ENCODE data around the gene ZNF668. TPM values are rescaled to one million over a fixed set of nuclear protein-coding genes. Genes with fewer than 3 reads are reported as not detected.
A peak's percentile ranks its signal among the peaks of the same experiment; 100 is the strongest.
"Not testable (repeated sequence)": the region's sequence is repeated elsewhere in the genome, so short reads cannot be mapped to it uniquely, and the experiment has no call there.

ZNF668 gene
- total RNA-seq, 1 donor from 2014 or later, result 12.7 TPM

GRCh38 chr16:31108794-31109558, 34.9 kb upstream of the ZNF668 start:
- Mint-ChIP-seq H3K4me1 (ENCODE audit: low read depth) (peaks cover 21% of the 10 kb centered on the region), H3K27me3 (ENCODE audit: low read depth) (no peaks in the 10 kb centered on the region), H3K9me3 (no peaks in the 10 kb centered on the region), H3K36me3 (ENCODE audit: low read depth) (peaks cover 38% of the 10 kb centered on the region), H3K4me3 (ENCODE audit: low read depth) (peak overlapping the region; percentile 84), H3K27ac (no peak overlapping the region)
- no peak for DNase-seq (ENCODE audit: low spot score)
- intact Hi-C loops (cut with micrococcal nuclease), result loop anchor here (2.0 to 10.0 kb wide), 6 partner anchors 14 to 766 kb away; partner anchors contain the start of genes ARMC5, SRCAP, VKORC1 and ZNF267

DNA sequence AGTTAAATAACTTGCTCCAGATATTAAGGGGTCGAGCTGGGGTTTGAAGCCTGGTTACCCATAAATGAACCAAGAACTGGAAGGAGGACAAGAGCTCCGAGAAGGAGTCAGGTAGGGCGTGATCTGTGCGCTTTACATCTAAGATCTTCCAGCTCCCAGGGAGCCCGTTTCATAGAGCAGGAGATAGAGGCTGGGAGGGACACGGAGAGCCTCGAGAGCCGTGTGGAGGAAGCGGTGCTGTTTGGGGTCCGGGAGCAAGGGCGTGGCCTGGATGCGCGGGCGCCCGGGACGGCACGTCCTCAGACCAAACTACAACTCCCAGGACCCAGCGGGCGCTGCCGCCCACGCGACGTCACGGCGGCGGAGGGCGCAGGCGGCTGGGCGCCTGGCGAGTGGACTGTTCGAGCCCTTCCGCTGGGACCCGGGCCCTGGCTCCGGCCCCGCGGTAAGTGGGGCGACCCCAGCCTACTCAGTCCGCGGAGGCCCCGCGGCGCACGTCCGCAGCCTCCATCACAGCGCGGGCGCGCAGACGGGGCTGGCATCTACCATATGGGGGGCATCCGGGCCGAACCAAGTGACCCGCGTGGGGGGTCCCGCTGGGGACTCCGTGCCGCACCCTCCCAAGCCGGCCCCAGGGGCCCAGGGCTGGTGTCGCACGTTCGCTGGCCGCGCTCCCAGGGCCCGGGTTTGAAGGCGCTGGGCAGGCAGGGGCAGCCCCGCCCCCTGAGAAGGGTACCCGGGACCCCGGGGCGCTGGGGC, 34.2 kb upstream of the ZNF668 start, which contains the start of gene BCKDK:
Gene BCKDK (plus strand): TSS at position 352 of the 759 bp plus-strand sequence. CDS start 838 bp downstream, outside the sequence.
- intact Hi-C loops (cut with micrococcal nuclease), result loop anchor here (2.0 to 10.0 kb wide), 6 partner anchors 13 to 767 kb away; partner anchors contain the start of genes ARMC5, SRCAP, VKORC1 and ZNF267
- H3K27ac Mint-ChIP-seq, result peak within 1 kb of the TSS; percentile 91
- H3K27me3 Mint-ChIP-seq (ENCODE audit: low read depth), result no peaks in the 10 kb centered on the region
- peak; percentile 65 for DNase-seq (ENCODE audit: low spot score)
- H3K36me3 Mint-ChIP-seq (ENCODE audit: low read depth), result peaks cover 38% of the 10 kb centered on the region
- H3K9me3 Mint-ChIP-seq, result no peaks in the 10 kb centered on the region
- H3K4me3 Mint-ChIP-seq (ENCODE audit: low read depth), result peak within 1 kb of the TSS; percentile 85
- H3K4me1 Mint-ChIP-seq (ENCODE audit: low read depth), result peaks cover 18% of the 10 kb centered on the region

DNA sequence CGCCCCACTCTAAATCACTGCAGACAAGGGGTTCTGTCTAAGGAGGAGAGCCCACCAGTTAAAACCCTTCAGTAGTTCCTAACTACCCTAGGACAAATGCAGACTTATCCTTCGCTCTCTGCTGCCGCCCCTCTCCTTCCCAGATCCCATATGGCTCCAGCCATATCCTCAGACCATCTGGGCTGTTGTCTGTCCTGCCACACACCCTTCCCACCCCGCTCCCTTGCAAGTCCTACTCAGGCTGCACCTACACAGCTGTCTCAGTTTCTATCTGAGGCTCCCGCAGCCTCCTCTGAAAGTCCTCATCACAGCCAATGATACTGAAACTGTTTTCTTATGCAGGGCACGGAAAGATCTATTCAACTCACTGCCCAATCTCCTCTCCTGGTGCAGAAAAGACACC, 33.4 kb upstream of the ZNF668 start:
- peaks cover 18% of the 10 kb centered on the region for H3K4me1 Mint-ChIP-seq (ENCODE audit: low read depth)
- H3K4me3 Mint-ChIP-seq (ENCODE audit: low read depth), result peak overlapping the region; percentile 85
- H3K27me3 Mint-ChIP-seq (ENCODE audit: low read depth), result no peaks in the 10 kb centered on the region
- H3K36me3 Mint-ChIP-seq (ENCODE audit: low read depth), result peaks cover 34% of the 10 kb centered on the region
- peak overlapping the region; percentile 91 for H3K27ac Mint-ChIP-seq
- no peaks in the 10 kb centered on the region for H3K9me3 Mint-ChIP-seq
- intact Hi-C loops (cut with micrococcal nuclease), result loop anchor here (5.0 to 10.0 kb wide), 4 partner anchors 35 to 767 kb away; partner anchors contain the start of genes ARMC5, SRCAP, ZNF267 and ZNF646
- no peak for DNase-seq (ENCODE audit: low spot score)

DNA sequence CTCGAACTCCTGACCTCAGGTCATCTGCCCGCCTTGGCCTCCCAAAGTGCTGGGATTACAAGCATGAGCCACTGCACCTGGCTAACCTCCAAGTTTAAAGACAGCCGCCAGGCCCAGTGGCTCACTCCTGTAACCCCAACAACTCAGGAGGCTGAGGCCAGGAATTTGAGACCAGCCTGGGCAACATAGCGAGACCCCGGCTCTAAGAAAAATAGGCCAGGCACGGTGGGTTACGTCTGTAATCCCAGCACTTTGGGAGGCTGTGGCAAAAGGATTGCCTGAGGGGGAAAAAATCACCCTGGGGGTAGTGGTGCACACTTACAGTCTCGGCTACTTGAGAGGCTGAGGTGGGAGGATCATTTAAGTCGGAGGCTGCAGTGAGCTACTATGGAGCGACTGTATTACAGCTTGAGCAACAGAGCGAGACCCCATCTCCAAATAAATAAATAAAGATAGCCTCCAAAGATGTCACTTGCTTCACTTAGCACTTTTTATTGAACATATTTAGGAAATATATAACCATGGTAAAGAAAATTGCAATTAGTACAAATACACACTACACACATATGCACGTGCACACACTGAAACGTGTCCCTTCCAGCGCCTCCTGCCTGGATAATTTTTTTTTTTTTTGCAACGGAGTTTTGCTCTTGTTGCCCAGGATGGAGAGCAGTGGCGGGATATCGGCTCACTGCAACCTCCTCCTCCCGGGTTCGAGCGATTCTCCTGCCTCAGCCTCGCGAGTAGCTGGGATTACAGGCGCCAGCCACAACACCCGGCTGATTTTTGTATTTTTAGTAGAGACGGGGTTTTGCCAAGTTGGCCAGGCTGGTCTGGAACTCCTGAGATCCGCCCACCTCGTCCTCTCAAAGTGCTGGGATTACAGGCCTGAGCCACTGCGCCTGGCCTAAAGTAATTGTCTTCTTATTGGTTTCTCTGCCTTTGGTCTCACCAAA, 32.7 kb upstream of the ZNF668 start:
- H3K9me3 Mint-ChIP-seq, result no peaks in the 10 kb centered on the region
- H3K4me3 Mint-ChIP-seq (ENCODE audit: low read depth), result peak overlapping the region; percentile 85
- intact Hi-C loops (cut with micrococcal nuclease), result loop anchor here (5.0 to 10.0 kb wide), 4 partner anchors 34 to 768 kb away; partner anchors contain the start of genes ARMC5, SRCAP, ZNF267 and ZNF646
- peak overlapping the region; percentile 91 for H3K27ac Mint-ChIP-seq
- DNase-seq (ENCODE audit: low spot score), result no peak
- H3K36me3 Mint-ChIP-seq (ENCODE audit: low read depth), result peaks cover 27% of the 10 kb centered on the region
- peaks cover 18% of the 10 kb centered on the region for H3K4me1 Mint-ChIP-seq (ENCODE audit: low read depth)
- H3K27me3 Mint-ChIP-seq (ENCODE audit: low read depth), result no peaks in the 10 kb centered on the region

DNA sequence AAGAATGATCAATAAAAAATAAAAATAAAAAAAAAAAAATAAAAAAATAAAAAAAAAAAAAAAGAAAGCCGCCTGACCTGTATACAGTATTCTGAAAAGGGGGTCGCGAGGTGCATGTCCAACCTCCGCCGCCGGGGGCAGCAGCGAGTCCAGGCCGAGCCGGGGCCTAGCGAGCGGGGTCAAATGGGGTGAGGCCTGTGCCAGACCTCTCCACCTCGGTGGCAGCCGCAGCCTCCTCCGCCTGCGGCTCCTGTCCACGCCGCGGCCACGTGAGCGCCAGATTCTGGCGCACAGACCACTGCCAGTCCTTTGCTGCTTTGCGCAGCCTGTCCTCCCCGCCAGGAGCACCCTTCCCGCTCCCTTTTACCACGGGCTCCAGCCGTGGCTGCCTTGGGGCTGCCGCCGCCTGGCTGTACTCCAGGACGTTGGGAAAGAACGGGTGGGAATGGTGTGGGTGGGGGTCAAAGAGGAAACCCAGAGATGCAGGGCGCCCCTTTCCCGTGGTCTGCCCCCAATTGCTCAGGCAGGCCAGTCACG, 31.7 kb upstream of the ZNF668 start:
- intact Hi-C loops (cut with micrococcal nuclease), result loop anchor here (5.0 to 10.0 kb wide), 4 partner anchors 33 to 769 kb away; partner anchors contain the start of genes ARMC5, SRCAP, ZNF267 and ZNF646
- Mint-ChIP-seq H3K36me3 (ENCODE audit: low read depth) (peaks cover 17% of the 10 kb centered on the region), H3K27ac (peak overlapping the region; percentile 66), H3K4me1 (ENCODE audit: low read depth) (peaks cover 18% of the 10 kb centered on the region), H3K9me3 (no peaks in the 10 kb centered on the region), H3K4me3 (ENCODE audit: low read depth) (no peak overlapping the region), H3K27me3 (ENCODE audit: low read depth) (no peaks in the 10 kb centered on the region)
- DNase-seq (ENCODE audit: low spot score), result peak; percentile 72

DNA sequence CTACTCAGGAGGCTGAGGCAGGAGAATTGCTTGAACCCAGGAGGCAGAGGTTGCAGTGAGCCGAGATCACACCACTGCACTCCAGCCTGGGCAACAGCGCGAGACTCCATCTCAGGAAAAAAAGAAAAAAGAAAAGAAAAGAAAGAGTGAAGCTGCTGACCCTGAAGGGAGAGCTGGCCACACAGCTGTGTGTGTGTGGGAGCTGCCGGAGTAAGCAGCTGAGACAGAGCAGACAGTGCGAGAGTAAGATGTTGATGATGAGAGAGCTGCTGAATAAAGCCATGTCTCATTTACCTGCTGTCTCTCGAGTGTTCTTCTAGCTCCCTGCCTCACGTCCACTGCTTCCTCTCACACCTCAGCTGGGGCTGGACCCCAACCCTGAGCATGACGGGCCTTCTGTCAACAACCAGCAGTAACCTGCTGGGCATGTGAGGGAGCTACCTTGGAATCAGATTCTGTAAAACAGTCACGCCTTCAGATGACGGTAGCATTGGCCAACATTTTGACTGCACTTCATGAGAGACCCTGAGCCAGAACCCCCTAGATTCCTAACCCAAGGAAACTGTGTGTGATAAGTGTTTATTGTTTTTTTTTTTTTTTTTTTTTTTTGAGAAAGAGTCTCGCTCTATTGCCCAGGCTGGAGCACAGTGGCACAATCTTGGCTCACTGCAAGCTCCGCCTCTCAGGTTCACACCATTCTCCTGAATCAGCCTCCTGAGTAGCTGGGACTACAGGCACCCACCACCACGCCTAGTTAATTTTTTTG, 27.0 kb upstream of the ZNF668 start:
- H3K36me3 Mint-ChIP-seq (ENCODE audit: low read depth); H3K27me3 Mint-ChIP-seq (ENCODE audit: low read depth); DNase-seq (ENCODE audit: low spot score); H3K27ac Mint-ChIP-seq; H3K4me3 Mint-ChIP-seq (ENCODE audit: low read depth); H3K4me1 Mint-ChIP-seq (ENCODE audit: low read depth); H3K9me3 Mint-ChIP-seq: not testable (repeated sequence)
- intact Hi-C loops (cut with micrococcal nuclease), result loop anchor here (10.0 kb wide), 2 partner anchors 406 to 774 kb away; partner anchors contain the start of genes SRCAP and ZNF267

- Mint-ChIP-seq H3K27ac (no peak overlapping the region), H3K4me1 (ENCODE audit: low read depth) (peaks cover 7% of the 10 kb centered on the region), H3K9me3 (no peaks in the 10 kb centered on the region), H3K36me3 (ENCODE audit: low read depth) (no peaks in the 10 kb centered on the region), H3K4me3 (ENCODE audit: low read depth) (no peak overlapping the region), H3K27me3 (ENCODE audit: low read depth) (no peaks in the 10 kb centered on the region)
- intact Hi-C loops (cut with micrococcal nuclease), result loop anchor here (10.0 kb wide), 2 partner anchors 405 to 775 kb away; partner anchors contain the start of genes SRCAP and ZNF267
- DNase-seq (ENCODE audit: low spot score), result no peak
These were observed 26.0 kb upstream of the ZNF668 start for GRCh38 chr16:31099860-31100638.

DNA sequence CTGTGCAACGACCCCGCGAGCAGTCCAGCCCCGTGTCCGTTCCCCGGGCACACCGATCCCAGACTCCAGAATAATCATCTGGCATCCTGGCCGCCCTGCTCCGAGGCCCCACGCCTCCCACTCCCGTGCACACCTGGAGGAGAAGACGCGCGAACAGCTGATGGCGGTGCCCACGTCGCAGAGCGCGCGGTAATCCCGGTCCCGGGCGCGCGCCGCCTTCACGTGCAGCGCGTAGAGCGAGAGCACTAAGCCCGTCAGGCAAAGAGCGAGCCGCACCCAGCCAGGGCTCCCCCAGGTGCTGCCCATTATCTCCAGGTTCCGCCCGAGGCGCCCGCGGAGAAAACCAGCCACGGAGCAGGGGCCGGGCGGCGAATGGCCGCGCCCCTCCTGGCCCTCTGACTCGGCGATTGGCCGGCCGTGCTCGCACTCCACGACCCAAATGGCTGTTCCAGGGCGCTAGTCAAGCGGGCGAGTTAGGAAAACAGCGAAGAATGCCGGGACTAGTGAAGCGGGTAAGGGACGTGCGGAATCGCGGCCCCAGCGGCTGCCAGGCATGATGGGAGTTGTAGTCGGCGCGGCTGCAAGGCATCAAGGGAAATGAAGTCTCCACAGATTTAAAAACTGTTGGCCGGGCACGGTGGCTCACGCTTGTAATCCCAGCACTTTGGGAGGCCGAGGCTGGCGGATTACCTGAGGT, 20.5 kb upstream of the ZNF668 start, which contains the start of gene VKORC1:
Gene VKORC1 (minus strand): TSS at position 374 of the 697 bp plus-strand sequence. CDS start 68 bp downstream, at position 306.
- H3K27me3 Mint-ChIP-seq (ENCODE audit: low read depth), result no peaks in the 10 kb centered on the region
- H3K4me1 Mint-ChIP-seq (ENCODE audit: low read depth), result peaks cover 20% of the 10 kb centered on the region
- H3K4me3 Mint-ChIP-seq (ENCODE audit: low read depth), result peak within 1 kb of the TSS; percentile 99
- intact Hi-C loops (cut with micrococcal nuclease), result loop anchor here (1.0 to 2.0 kb wide), 6 partner anchors 14 to 171 kb away; partner anchors contain the start of genes BCKDK, FBXL19, HSD3B7 and STX4
- peak; percentile 85 for DNase-seq (ENCODE audit: low spot score)
- peaks cover 22% of the 10 kb centered on the region for H3K36me3 Mint-ChIP-seq (ENCODE audit: low read depth)
- H3K27ac Mint-ChIP-seq, result peak within 1 kb of the TSS; percentile 83
- H3K9me3 Mint-ChIP-seq, result no peaks in the 10 kb centered on the region

- Mint-ChIP-seq H3K9me3 (no peaks in the 10 kb centered on the region), H3K4me3 (ENCODE audit: low read depth) (peak overlapping the region; percentile 99), H3K27me3 (ENCODE audit: low read depth) (no peaks in the 10 kb centered on the region), H3K36me3 (ENCODE audit: low read depth) (peaks cover 24% of the 10 kb centered on the region), H3K27ac (peak overlapping the region; percentile 83), H3K4me1 (ENCODE audit: low read depth) (peaks cover 20% of the 10 kb centered on the region)
- no peak for DNase-seq (ENCODE audit: low spot score)
- intact Hi-C loops (cut with micrococcal nuclease), result loop anchor here (1.0 to 2.0 kb wide), 6 partner anchors 15 to 171 kb away; partner anchors contain the start of genes BCKDK, FBXL19, HSD3B7 and STX4
These were observed 20.0 kb upstream of the ZNF668 start for GRCh38 chr16:31094088-31094423.

DNA sequence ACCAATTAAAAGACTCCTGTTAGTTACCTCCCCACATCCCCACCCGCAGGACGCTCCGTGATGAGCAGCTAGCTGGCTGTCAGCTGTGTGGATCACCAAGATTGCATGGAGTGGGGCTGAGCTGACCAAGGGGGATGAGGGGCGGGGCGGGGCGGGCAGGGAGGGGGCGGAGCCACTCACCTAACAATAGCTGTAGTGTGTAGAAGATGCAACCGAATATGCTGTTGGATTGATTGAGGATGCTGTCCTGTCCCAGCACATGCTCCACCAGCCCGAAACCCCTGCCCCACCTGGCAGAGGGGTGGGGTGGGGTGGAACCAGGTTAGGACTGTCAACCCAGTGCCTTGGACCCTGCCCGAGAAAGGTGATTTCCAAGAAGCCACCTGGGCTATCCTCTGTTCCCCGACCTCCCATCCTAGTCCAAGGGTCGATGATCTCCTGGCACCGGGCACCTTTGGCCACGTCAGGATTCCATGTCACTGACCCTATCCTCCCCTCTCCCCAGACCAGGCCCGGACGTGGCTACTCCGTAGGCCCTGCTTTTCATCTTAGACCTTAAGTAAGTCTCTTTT, 19.2 kb upstream of the ZNF668 start:
- H3K4me3 Mint-ChIP-seq (ENCODE audit: low read depth), result peak overlapping the region; percentile 99

More for the DNA sequence above, 19.2 kb upstream of the ZNF668 start:
- DNase-seq (ENCODE audit: low spot score), result no peak
- H3K9me3 Mint-ChIP-seq, result no peaks in the 10 kb centered on the region
- H3K36me3 Mint-ChIP-seq (ENCODE audit: low read depth), result peaks cover 24% of the 10 kb centered on the region
- no peaks in the 10 kb centered on the region for H3K27me3 Mint-ChIP-seq (ENCODE audit: low read depth)
- intact Hi-C loops (cut with micrococcal nuclease), result no loop called here
- H3K4me1 Mint-ChIP-seq (ENCODE audit: low read depth), result peaks cover 20% of the 10 kb centered on the region
- no peak overlapping the region for H3K27ac Mint-ChIP-seq

Data from activated T-helper 2 cell treated with anti-CD3 and anti-CD28 coated beads, Interferon-gamma antibody, Interleukin-2, Interleukin-4, amounts not matched to agents 10 μg/mL and 5 μg/mL and 100 μg/mL, durations not matched to agents 14 hours and 24 hours and 36 hours (primary cell).